ENCODE measurements around the gene MSMP. TPM values are rescaled to one million over a fixed set of nuclear protein-coding genes. Genes with fewer than 3 reads are reported as not detected.

MSMP gene
- total RNA-seq, 1 donor from 2014 or later: not detected

DNA sequence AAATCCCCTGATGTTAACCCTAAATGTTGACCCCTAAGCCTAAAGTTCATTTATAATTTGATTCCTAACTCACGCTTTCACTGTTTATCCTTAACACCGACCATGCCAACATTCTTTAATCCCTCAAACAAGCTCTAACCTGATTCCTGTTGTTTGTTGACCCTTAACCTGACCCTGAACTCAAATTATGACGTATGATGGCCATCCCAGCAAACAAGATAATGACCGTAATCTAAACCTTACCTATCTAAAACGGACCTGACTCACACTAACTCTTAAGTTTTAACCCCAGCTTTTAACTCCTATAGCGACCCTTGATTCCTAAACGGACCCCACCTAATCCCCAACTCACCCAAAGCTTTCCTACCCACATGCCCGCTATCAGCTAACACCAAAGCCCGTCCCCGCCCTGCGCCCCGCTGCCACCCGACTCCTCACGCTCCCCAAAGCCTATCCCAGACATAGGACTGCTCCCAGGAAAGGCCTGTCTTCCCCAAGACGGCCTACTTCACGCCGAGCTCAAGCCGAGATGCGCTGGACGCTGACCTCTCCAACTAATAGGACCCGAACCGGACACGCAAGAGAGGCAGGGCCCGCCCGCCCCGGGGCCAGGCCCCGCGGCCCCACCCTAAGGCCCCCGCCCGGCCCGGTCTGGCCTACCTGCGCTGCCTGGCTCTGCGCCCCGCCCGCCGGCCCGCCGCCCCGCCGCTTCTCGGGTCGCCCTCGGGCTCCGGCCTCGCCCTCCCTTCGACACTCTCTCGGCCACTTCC is 22.5 kb downstream of the MSMP start:
- no peak for DNase-seq (ENCODE audit: low read depth)
- peak overlapping the region; percentile 94 for H3K4me3 ChIP-seq (ENCODE audit: low read depth, low read length)
- no peak for TF ChIP-seq CTCF (conservative IDR thresholded peaks at IDR 0.05; ENCODE audit: low read depth, low read length)

DNA sequence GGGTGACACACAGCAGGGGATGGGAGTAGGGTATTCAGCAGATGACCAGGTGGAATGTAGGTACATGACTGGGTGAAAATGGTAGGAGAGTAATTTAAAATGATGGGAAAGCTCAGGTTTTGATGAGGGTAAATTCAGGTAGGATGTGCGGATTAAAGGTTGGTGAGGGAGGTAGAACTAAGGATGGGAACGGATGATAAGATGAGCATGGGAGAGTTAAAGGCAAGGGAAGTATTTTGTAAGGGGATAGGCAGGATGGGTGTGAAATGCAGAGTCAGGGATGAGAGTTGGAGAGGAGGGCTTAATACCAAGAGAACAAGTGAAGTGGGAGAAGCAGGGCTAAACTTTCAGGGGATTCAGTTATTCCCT is 23.6 kb downstream of the MSMP start:
- peak overlapping the region; percentile 94 for H3K4me3 ChIP-seq (ENCODE audit: low read depth, low read length)
- no peak for TF ChIP-seq CTCF (conservative IDR thresholded peaks at IDR 0.05; ENCODE audit: low read depth, low read length)
- no peak for DNase-seq (ENCODE audit: low read depth)

DNA sequence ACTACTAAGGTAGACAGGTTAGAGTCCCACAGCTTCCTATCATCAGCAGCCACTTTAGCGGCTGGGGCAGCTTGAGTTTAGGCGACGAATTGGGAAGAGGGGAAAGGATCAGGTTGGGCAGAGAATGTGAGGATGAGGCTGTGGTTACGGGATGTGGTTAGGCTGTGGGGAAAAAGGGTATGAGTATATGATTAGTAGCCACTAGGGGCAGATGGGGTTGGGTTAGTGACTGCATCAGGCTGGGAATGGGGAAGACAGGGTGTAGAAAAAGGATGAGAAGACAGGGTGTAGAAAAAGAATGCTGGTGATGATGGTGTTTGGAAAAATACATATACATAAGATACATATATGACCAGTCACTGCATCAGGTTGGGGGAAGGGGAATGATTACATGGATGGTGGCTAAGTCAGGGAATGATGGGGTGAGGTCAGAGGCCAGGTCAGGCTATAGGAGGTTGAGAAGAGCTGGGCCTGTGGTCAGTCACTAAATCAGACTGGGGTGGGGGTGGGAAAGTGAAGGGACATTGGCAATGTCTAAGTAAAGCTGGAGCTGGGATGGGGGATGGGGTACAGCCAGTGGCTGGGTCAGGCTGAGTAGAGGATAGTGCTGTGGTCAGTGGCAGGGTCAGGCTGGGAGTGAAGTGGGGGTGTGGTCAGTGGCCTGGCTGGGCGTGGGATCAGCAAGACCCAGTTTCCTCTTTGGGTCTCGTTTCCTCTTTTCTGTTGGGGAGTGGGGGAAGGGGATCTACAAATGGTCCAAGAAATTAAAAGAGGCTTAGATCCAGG is 24.2 kb downstream of the MSMP start:
- DNase-seq (ENCODE audit: low read depth): no peak
- H3K4me3 ChIP-seq (ENCODE audit: low read depth, low read length): peak overlapping the region; percentile 94
- peak; percentile 71 for TF ChIP-seq CTCF (conservative IDR thresholded peaks at IDR 0.05; ENCODE audit: low read depth, low read length)

DNA sequence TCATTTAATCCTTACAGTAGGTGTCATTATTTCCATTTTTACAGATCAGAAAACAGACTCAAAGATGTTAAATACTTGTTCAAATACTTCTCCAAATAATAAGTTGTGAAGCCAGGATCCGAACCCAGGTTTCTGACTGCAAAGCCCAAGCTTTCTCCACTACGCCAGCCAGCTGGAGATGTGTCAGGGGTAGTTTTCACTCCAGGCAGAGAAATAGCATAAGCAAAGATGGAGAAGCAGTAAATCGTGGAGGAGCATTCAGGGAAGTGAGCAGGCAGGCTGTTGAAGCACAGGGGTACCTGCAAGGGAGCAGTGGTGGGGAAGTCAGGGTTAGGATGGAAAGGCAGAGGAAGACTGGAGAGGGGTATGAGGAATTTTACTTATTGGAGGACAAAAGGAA is 25.0 kb downstream of the MSMP start:
- no peak for TF ChIP-seq CTCF (conservative IDR thresholded peaks at IDR 0.05; ENCODE audit: low read depth, low read length)
- DNase-seq (ENCODE audit: low read depth): no peak

DNA sequence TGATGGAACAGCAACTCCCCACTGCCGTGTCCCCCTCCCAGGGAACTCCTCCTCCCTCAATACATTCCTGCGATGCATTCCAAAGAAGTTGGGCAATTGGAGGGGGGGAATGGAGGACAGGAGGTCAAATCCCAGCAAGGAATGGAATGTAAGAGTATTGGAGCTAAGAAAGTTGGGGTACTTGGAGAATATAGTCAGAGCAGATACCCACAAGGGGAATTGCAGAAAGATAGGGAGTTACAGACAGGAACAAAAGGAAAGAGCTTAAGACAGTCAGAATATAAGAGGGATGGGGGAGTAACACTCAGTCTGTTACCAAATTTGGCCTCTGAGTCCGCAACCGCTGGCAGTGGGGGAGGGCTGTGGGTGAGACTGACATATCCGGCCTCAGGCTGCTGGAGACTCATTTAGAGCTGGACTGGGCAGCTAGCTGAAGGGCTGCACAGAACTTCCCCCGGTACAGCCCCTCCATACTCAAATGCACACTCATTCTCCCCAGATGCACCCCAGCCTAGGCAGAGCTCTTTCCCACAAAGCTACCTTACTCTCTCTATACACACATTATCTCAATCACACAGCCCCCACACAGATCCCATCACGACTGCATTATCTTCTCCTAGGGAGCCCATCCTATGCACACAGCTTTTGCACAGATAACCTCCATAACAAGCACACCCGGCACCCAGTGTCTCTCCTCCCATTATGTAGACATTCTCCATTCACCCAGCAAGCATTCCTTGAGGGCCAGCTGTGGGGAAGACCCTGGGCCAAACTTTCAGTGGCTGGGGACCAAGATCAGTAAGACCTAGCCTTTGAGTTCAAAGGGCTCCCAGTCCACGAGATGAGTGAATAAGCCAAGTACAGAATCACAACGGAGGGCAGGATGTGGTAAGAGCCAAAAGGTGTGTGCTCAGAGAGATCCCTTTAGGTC is 25.8 kb downstream of the MSMP start:
- peak overlapping the region; percentile 94 for H3K4me3 ChIP-seq (ENCODE audit: low read depth, low read length)
- peak; percentile 84 for DNase-seq (ENCODE audit: low read depth)
- no peak for TF ChIP-seq CTCF (conservative IDR thresholded peaks at IDR 0.05; ENCODE audit: low read depth, low read length)

More for the DNA sequence above, 25.0 kb downstream of the MSMP start:
- H3K4me3 ChIP-seq (ENCODE audit: low read depth, low read length): peak overlapping the region; percentile 94

GRCh38 chr9:35727676-35728040 is 26.4 kb downstream of the MSMP start:
- DNase-seq (ENCODE audit: low read depth): no peak
- H3K4me3 ChIP-seq (ENCODE audit: low read depth, low read length): peak overlapping the region; percentile 94
- TF ChIP-seq CTCF (conservative IDR thresholded peaks at IDR 0.05; ENCODE audit: low read depth, low read length): no peak

All from epithelial cell of proximal tubule (primary cell).